ENCODE data around the gene PSMF1. TPM values are rescaled to one million over a fixed set of nuclear protein-coding genes. Genes with fewer than 3 reads are reported as not detected.

The PSMF1 gene
- total RNA-seq, 5 donors from 2014 or later (not counting 1 experiment from before 2014, with no cell fraction given), result 106 to 142 (median 127) TPM

DNA sequence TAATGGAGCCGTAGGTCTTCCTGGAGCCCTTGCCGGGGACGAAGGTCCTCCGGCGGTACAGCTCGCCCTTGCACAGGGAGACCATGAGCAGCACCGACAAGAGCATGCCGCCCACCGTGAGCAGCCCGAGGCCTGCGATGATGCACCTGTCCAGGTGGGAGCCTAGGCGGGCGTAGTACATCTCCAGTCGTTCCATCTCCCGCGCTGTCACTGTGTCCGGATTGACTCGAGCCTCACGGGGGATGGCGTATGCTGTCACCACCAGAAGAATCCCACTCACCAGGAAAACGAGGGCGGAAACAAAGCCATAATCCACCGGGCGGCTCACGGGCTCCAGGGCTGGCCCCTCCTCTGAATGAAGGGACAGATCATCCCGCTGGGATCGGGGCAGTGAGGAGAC lies 62.5 kb downstream of the PSMF1 start:
- Histone ChIP-seq H3K4me3 (ENCODE audit: control insufficient read depth in 1 of 2, extremely low read depth in 1 of 2, low read length in 1 of 2) (no peak overlapping the region), H3K9me3 (no peaks in the 10 kb centered on the region), H3K27ac (ENCODE audit: low read length) (no peak overlapping the region), H3K36me3 (ENCODE audit: control insufficient read depth in 2 of 2, extremely low read depth in 1 of 2, insufficient read depth in 1 of 2, low read length in 1 of 2) (peaks cover 0 to 5% of the 10 kb centered on the region in 2 donors), H3K27me3 (replicated peaks in 1 of 2; ENCODE audit: control insufficient read depth in 2 of 2, extremely low read depth in 1 of 2, insufficient read depth in 2 of 2, low read length in 1 of 2) (peaks cover 6 to 21% of the 10 kb centered on the region in 2 experiments), H3K4me1 (ENCODE audit: control insufficient read depth in 1 of 2, extremely low read depth in 1 of 2, insufficient read depth in 2 of 2, low read length in 2 of 2) (peaks cover 0 to 10% of the 10 kb centered on the region in 2 experiments)
- no peak for ATAC-seq (replicated peaks in 1 of 4)
- no peak overlapping the region for H3K4me3 Mint-ChIP-seq
- H3K9me3 Mint-ChIP-seq, result no peaks in the 10 kb centered on the region
- peaks cover 19 to 20% of the 10 kb centered on the region in 2 donors for H3K27me3 Mint-ChIP-seq
- DNase-seq, result no peak
- POLR2A ChIA-PET, result no interaction called here
- H3K4me1 Mint-ChIP-seq, result peaks cover 9 to 12% (median 10%) of the 10 kb centered on the region in 3 donors
- no peak overlapping the region for H3K27ac Mint-ChIP-seq
- CTCF ChIA-PET, result no interaction called here
- H3K36me3 Mint-ChIP-seq, result peaks cover 19% of the 10 kb centered on the region
- 95% methylated on average over 22 of the region's 27 CpGs for WGBS (ENCODE audit: insufficient coverage)

DNA sequence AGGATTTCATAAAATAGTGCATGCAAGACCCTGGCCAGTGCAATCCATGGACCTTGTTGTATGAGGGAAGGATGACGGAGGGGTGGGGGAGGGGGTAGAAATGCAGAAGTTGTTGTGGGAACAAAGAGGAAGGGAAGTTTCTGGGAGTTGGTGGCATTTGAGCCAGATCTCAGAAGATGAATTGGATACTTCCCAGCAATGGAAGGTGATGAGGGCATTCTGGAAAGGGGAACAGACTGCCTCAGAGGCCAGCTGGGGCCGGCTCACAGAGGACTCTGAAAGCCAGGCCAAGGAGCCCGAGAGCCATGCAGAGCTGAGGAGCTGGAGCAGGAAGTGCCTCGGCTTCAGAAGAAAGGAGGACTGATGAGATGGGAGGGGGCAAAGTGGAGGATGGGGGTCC lies 63.7 kb downstream of the PSMF1 start:
- no peak overlapping the region for H3K27ac ChIP-seq (ENCODE audit: low read length)
- Mint-ChIP-seq H3K36me3 (peaks cover 15% of the 10 kb centered on the region), H3K9me3 (no peaks in the 10 kb centered on the region), H3K4me1 (peaks cover 11 to 14% (median 13%) of the 10 kb centered on the region in 3 donors), H3K4me3 (no peak overlapping the region), H3K27ac (no peak overlapping the region), H3K27me3 (peaks cover 23 to 25% of the 10 kb centered on the region in 2 donors)
- H3K9me3 ChIP-seq, result no peaks in the 10 kb centered on the region
- peaks cover 0 to 12% of the 10 kb centered on the region in 2 experiments for H3K4me1 ChIP-seq (ENCODE audit: control insufficient read depth in 1 of 2, extremely low read depth in 1 of 2, insufficient read depth in 2 of 2, low read length in 2 of 2)
- ChIA-PET POLR2A (no interaction called here), CTCF (no interaction called here)
- H3K4me3 ChIP-seq (ENCODE audit: control insufficient read depth in 1 of 2, extremely low read depth in 1 of 2, low read length in 1 of 2), result no peak overlapping the region
- ATAC-seq (replicated peaks in 1 of 4), result no peak
- DNase-seq, result no peak
- H3K27me3 ChIP-seq (replicated peaks in 1 of 2; ENCODE audit: control insufficient read depth in 2 of 2, extremely low read depth in 1 of 2, insufficient read depth in 2 of 2, low read length in 1 of 2), result peaks cover 9 to 32% of the 10 kb centered on the region in 2 experiments
- peaks cover 0 to 5% of the 10 kb centered on the region in 2 donors for H3K36me3 ChIP-seq (ENCODE audit: control insufficient read depth in 2 of 2, extremely low read depth in 1 of 2, insufficient read depth in 1 of 2, low read length in 1 of 2)
- 63% methylated on average over 4 of the region's 4 CpGs for WGBS (ENCODE audit: insufficient coverage)

DNA sequence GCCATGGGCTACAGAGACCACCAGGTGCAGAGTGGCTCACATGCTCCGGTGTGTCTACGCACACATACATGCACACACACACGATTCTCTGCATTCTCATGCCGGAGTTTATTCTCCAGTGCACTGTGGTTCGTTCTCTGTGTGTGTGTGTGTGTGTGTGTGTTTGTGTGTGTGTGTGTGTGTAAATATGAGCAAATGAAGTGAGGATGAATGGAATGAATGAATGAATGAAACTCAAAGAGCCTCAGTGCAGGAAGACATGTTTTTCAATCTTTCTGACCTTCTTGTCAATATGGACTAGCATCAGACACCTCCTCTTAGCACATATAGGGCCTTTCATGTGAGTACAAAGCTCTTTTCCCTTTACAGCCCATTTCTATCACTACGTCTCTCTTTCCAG lies 64.8 kb downstream of the PSMF1 start:
- WGBS (ENCODE audit: insufficient coverage), result 74% methylated on average over 3 of the region's 6 CpGs
- no peaks in the 10 kb centered on the region for H3K9me3 ChIP-seq

DNA sequence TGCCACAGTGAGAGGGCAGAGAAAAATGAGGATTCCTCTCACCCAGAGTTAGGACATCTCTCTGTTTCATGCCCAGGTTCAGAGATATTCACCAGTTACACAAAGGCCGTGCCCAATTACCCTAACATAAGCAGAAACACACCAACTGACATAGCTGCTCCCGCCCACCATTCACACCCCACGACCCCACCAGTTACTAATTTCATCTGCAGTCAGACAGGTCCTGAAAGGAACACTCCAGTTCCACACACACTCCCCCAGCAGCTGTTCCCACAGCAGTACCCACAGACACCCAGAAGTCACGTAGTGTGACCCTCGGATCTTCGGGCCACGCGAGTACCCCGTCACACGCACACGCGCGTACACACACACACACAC lies 65.8 kb downstream of the PSMF1 start:
- H3K27ac ChIP-seq (ENCODE audit: low read length), result no peak overlapping the region
- Mint-ChIP-seq H3K4me1 (peaks cover 11 to 14% (median 13%) of the 10 kb centered on the region in 3 donors), H3K27me3 (peaks cover 23 to 27% of the 10 kb centered on the region in 2 donors), H3K27ac (peak overlapping the region in 1 of 2 donors; percentile 6), H3K4me3 (peak overlapping the region; percentile 61 to 73 (median 63)), H3K36me3 (peaks cover 8% of the 10 kb centered on the region), H3K9me3 (no peaks in the 10 kb centered on the region)
- POLR2A ChIA-PET, result no interaction called here
- CTCF ChIA-PET, result no interaction called here
- DNase-seq (no peak), ATAC-seq (replicated peaks in 1 of 4) (no peak)
- H3K4me3 ChIP-seq (ENCODE audit: control insufficient read depth in 1 of 2, extremely low read depth in 1 of 2, low read length in 1 of 2), result no peak overlapping the region
- peaks cover 0 to 12% of the 10 kb centered on the region in 2 experiments for H3K4me1 ChIP-seq (ENCODE audit: control insufficient read depth in 1 of 2, extremely low read depth in 1 of 2, insufficient read depth in 2 of 2, low read length in 2 of 2)
- no peaks in the 10 kb centered on the region for H3K9me3 ChIP-seq
- 64% methylated on average over 4 of the region's 13 CpGs for WGBS (ENCODE audit: insufficient coverage)
- peaks cover 0 to 5% of the 10 kb centered on the region in 2 donors for H3K36me3 ChIP-seq (ENCODE audit: control insufficient read depth in 2 of 2, extremely low read depth in 1 of 2, insufficient read depth in 1 of 2, low read length in 1 of 2)
- peaks cover 9 to 32% of the 10 kb centered on the region in 2 experiments for H3K27me3 ChIP-seq (replicated peaks in 1 of 2; ENCODE audit: control insufficient read depth in 2 of 2, extremely low read depth in 1 of 2, insufficient read depth in 2 of 2, low read length in 1 of 2)

More for the DNA sequence above, 64.8 kb downstream of the PSMF1 start:
- Mint-ChIP-seq H3K27me3 (peaks cover 23 to 25% of the 10 kb centered on the region in 2 donors), H3K4me3 (peak overlapping the region in 1 of 3 donors; percentile 22), H3K27ac (no peak overlapping the region), H3K4me1 (peaks cover 11 to 14% (median 13%) of the 10 kb centered on the region in 3 donors), H3K36me3 (peaks cover 8% of the 10 kb centered on the region), H3K9me3 (no peaks in the 10 kb centered on the region)
- Histone ChIP-seq H3K4me1 (ENCODE audit: control insufficient read depth in 1 of 2, extremely low read depth in 1 of 2, insufficient read depth in 2 of 2, low read length in 2 of 2) (peaks cover 0 to 12% of the 10 kb centered on the region in 2 experiments), H3K27ac (ENCODE audit: low read length) (no peak overlapping the region), H3K4me3 (ENCODE audit: control insufficient read depth in 1 of 2, extremely low read depth in 1 of 2, low read length in 1 of 2) (no peak overlapping the region), H3K27me3 (replicated peaks in 1 of 2; ENCODE audit: control insufficient read depth in 2 of 2, extremely low read depth in 1 of 2, insufficient read depth in 2 of 2, low read length in 1 of 2) (peaks cover 9 to 32% of the 10 kb centered on the region in 2 experiments), H3K36me3 (ENCODE audit: control insufficient read depth in 2 of 2, extremely low read depth in 1 of 2, insufficient read depth in 1 of 2, low read length in 1 of 2) (peaks cover 0 to 5% of the 10 kb centered on the region in 2 donors)
- ATAC-seq (replicated peaks in 1 of 4) (no peak), DNase-seq (no peak)
- ChIA-PET CTCF (no interaction called here), POLR2A (no interaction called here)

DNA sequence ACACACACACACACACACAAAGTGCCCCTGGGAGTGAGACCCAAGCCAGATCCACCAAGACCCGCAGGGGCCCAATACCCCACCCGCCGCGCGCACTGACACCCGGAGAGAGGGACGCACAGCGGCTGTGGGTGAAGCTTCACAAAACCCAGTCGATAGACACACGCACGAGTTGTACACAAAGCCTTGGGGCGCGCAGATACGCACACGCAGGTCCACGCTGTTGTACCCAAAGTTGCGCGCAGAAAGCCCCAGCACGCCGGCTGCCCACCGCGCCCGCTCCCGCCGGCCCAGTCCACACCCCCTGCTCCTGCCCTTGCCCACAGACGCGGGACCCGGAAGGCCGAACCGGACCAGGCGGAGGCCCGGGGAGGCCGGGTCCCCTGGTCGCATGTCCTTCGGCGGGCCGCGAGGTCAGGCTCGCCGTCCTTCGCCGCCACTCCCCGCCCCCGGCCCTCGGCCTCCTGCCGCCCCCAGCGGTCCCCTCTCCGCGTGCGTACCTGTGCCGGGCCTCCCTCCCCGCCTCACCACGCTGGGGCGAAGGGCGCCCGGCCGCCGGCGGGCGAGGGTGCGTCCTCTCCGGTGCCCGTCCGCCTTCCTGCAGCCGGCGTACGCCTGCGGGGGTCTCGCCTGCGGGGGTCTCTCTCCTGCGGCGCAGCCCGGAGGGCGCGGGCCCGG lies 66.4 kb downstream of the PSMF1 start, which contains the start of gene TMEM74B:
TSS of gene TMEM74B (minus strand) at position 344 of the 678 bp plus-strand sequence. CDS start 1,180 bp downstream, outside the sequence.
- ChIA-PET CTCF (no interaction called here), POLR2A (no interaction called here)
- Mint-ChIP-seq H3K4me1 (peaks cover 11 to 14% (median 13%) of the 10 kb centered on the region in 3 donors), H3K27me3 (peaks cover 23 to 32% of the 10 kb centered on the region in 2 donors), H3K9me3 (no peaks in the 10 kb centered on the region), H3K36me3 (peaks cover 5% of the 10 kb centered on the region), H3K4me3 (peak within 1 kb of the TSS; percentile 69 to 77 (median 70)), H3K27ac (peak within 1 kb of the TSS; percentile 6 to 44)
- Histone ChIP-seq H3K27me3 (replicated peaks in 1 of 2; ENCODE audit: control insufficient read depth in 2 of 2, extremely low read depth in 1 of 2, insufficient read depth in 2 of 2, low read length in 1 of 2) (peaks cover 9 to 32% of the 10 kb centered on the region in 2 experiments), H3K9me3 (no peaks in the 10 kb centered on the region), H3K36me3 (ENCODE audit: control insufficient read depth in 2 of 2, extremely low read depth in 1 of 2, insufficient read depth in 1 of 2, low read length in 1 of 2) (peaks cover 0 to 3% of the 10 kb centered on the region in 2 donors), H3K27ac (ENCODE audit: low read length) (no peak within 1 kb of the TSS), H3K4me3 (ENCODE audit: control insufficient read depth in 1 of 2, extremely low read depth in 1 of 2, low read length in 1 of 2) (no peak within 1 kb of the TSS), H3K4me1 (ENCODE audit: control insufficient read depth in 1 of 2, extremely low read depth in 1 of 2, insufficient read depth in 2 of 2, low read length in 2 of 2) (peaks cover 0 to 12% of the 10 kb centered on the region in 2 experiments)
- DNase-seq (peak in 1 of 35 experiments; percentile 2), ATAC-seq (replicated peaks in 1 of 4) (peak; percentile 7 to 33 (median 24))
- WGBS (ENCODE audit: insufficient coverage), result 5% methylated on average over 75 of the region's 76 CpGs

GRCh38 chr20:1185316-1185741 lies 66.9 kb downstream of the PSMF1 start:
- H3K36me3 ChIP-seq (ENCODE audit: control insufficient read depth in 2 of 2, extremely low read depth in 1 of 2, insufficient read depth in 1 of 2, low read length in 1 of 2), result peaks cover 0 to 2% of the 10 kb centered on the region in 2 donors
- peaks cover 0 to 12% of the 10 kb centered on the region in 2 experiments for H3K4me1 ChIP-seq (ENCODE audit: control insufficient read depth in 1 of 2, extremely low read depth in 1 of 2, insufficient read depth in 2 of 2, low read length in 2 of 2)
- no peak overlapping the region for H3K27ac ChIP-seq (ENCODE audit: low read length)
- 2% methylated on average over 25 of the region's 54 CpGs for WGBS (ENCODE audit: insufficient coverage)
- no peak overlapping the region for H3K4me3 ChIP-seq (ENCODE audit: control insufficient read depth in 1 of 2, extremely low read depth in 1 of 2, low read length in 1 of 2)
- Mint-ChIP-seq H3K36me3 (peaks cover 3% of the 10 kb centered on the region), H3K9me3 (no peaks in the 10 kb centered on the region), H3K27ac (no peak overlapping the region), H3K27me3 (peaks cover 23 to 32% of the 10 kb centered on the region in 2 donors), H3K4me1 (peaks cover 11 to 14% (median 13%) of the 10 kb centered on the region in 3 donors), H3K4me3 (peak overlapping the region in 1 of 3 donors; percentile 77)
- ChIA-PET POLR2A (no interaction called here), CTCF (no interaction called here)
- H3K27me3 ChIP-seq (replicated peaks in 1 of 2; ENCODE audit: control insufficient read depth in 2 of 2, extremely low read depth in 1 of 2, insufficient read depth in 2 of 2, low read length in 1 of 2), result peaks cover 9 to 32% of the 10 kb centered on the region in 2 experiments
- ATAC-seq (replicated peaks in 1 of 4) (peak; percentile 29 to 49 (median 47)), DNase-seq (peak in 2 of 35 experiments; percentile 1 to 5)
- no peaks in the 10 kb centered on the region for H3K9me3 ChIP-seq

Measured in T-cell (primary cell).